GM23338 (cell line): ENCODE measurements around the gene CPSF3. TPM values are rescaled to one million over a fixed set of nuclear protein-coding genes. Genes with fewer than 3 reads are reported as not detected.

Experiments used
- ATAC-seq: fragments of 200-7000 bp; cut with Tn5 transposase; 3 replicates; pipeline ENCODE4 v1.9.1; 2020
- DNase-seq: peaks from one replicate; pipeline ENCODE4 v3.0.0-alpha.2; 2015; ENCODE audit warnings: low spot score
- H2AFZ ChIP-seq: fragments of 200-600 bp; sonication (generic); 2 replicates; pipeline ENCODE4 v1.8.0; 2016; ENCODE audit warnings: antibody characterized with exemption, mild to moderate bottlenecking, moderate library complexity
- H3F3A ChIP-seq: fragments of 200-600 bp; sonication (generic); replicated peaks from 2 replicates; pipeline ENCODE4 v1.8.0; 2017; ENCODE audit warnings: antibody characterized with exemption, mixed run types, low read depth
- H3K27ac ChIP-seq: fragments of 200-600 bp; sonication (generic); 2 replicates; pipeline ENCODE4 v1.6.1; 2016; ENCODE audit warnings: low read depth
- H3K27me3 ChIP-seq: fragments of 200-600 bp; sonication (generic); 2 replicates; pipeline ENCODE4 v1.8.0; 2016; ENCODE audit warnings: mild to moderate bottlenecking, mixed run types, moderate library complexity; ENCODE audit not compliant: insufficient read depth
- H3K36me3 ChIP-seq: fragments of 200-600 bp; sonication (generic); 2 replicates; pipeline ENCODE4 v1.8.0; 2016; ENCODE audit warnings: mild to moderate bottlenecking; ENCODE audit not compliant: insufficient read depth
- H3K4me1 ChIP-seq: fragments of 200-600 bp; sonication (generic); 2 replicates; pipeline ENCODE4 v1.8.0; 2016; ENCODE audit warnings: mild to moderate bottlenecking, moderate library complexity; ENCODE audit not compliant: insufficient read depth
- H3K4me2 ChIP-seq: fragments of 200-600 bp; sonication (generic); 2 replicates; pipeline ENCODE4 v1.7.1; 2017; ENCODE audit warnings: mixed run types
- H3K4me3 ChIP-seq: fragments of 200-600 bp; sonication (generic); 2 replicates; pipeline ENCODE4 v1.6.1; 2016; ENCODE audit warnings: mixed run types
- H3K79me2 ChIP-seq: fragments of 200-600 bp; sonication (generic); replicated peaks from 2 replicates; pipeline ENCODE4 v1.8.0; 2017; ENCODE audit warnings: mild to moderate bottlenecking; ENCODE audit not compliant: insufficient read depth
- H3K9me2 ChIP-seq: fragments of 200-600 bp; sonication (generic); 2 replicates; pipeline ENCODE4 v1.8.0; 2017; ENCODE audit not compliant: insufficient read depth
- H4K20me1 ChIP-seq: fragments of 200-600 bp; sonication (generic); replicated peaks from 2 replicates; pipeline ENCODE4 v1.8.0; 2017; ENCODE audit warnings: mild to moderate bottlenecking; ENCODE audit not compliant: insufficient read depth
- H3K27ac Mint-ChIP-seq: 2 replicates; pipeline ENCODE4 v1.8.0; 2020; ENCODE audit warnings: inconsistent platforms, mild to moderate bottlenecking, moderate library complexity, mixed read lengths
- H3K27me3 Mint-ChIP-seq: 3 replicates; pipeline ENCODE4 v1.8.0; 2022; ENCODE audit warnings: low read depth, mild to moderate bottlenecking, moderate library complexity, mixed read lengths, inconsistent platforms; ENCODE audit not compliant: insufficient read depth, poor library complexity
- H3K36me3 Mint-ChIP-seq: 3 replicates; pipeline ENCODE4 v1.8.0; 2021; ENCODE audit warnings: low read depth, mild to moderate bottlenecking, inconsistent platforms, moderate library complexity, mixed read lengths
- H3K4me1 Mint-ChIP-seq: 3 replicates; pipeline ENCODE4 v1.8.0; 2020; ENCODE audit warnings: mild to moderate bottlenecking, inconsistent platforms, mixed read lengths
- H3K4me3 Mint-ChIP-seq: 3 replicates; pipeline ENCODE4 v1.8.0; 2021; ENCODE audit warnings: moderate library complexity, mild to moderate bottlenecking, inconsistent platforms, mixed read lengths
- H3K9me3 Mint-ChIP-seq: 3 replicates; pipeline ENCODE4 v1.8.0; 2020; ENCODE audit warnings: moderate library complexity, mild to moderate bottlenecking, inconsistent platforms, mixed read lengths
- CREB1 ChIP-seq: fragments of 250-450 bp; sonication (Bioruptor Pico); IDR thresholded peaks from 2 replicates; pipeline ENCODE4 v1.5.0; 2020; ENCODE audit warnings: low read depth, mild to moderate bottlenecking, moderate library complexity
- CTCF ChIP-seq, 2 experiments: fragments of 200-600 bp in 1 of 2; sonication (generic) in 1 of 2; conservative IDR thresholded peaks; 2 replicates each; pipeline versions ENCODE4 v1.5.1 to v1.6.1; 2016 to 2017; ENCODE audit warnings: antibody characterized with exemption in 2 of 2, low read depth in 2 of 2, mild to moderate bottlenecking in 2 of 2, moderate library complexity in 1 of 2
- EZH2phosphoT487 ChIP-seq: fragments of 200-600 bp; sonication (generic); IDR thresholded peaks from one replicate; pipeline ENCODE4 v1.8.1; 2018; ENCODE audit warnings: antibody characterized with exemption; ENCODE audit not compliant: unreplicated experiment
- JUNB ChIP-seq: IDR thresholded peaks from one replicate; pipeline ENCODE4 v1.6.1; 2016; ENCODE audit warnings: antibody characterized with exemption; ENCODE audit not compliant: unreplicated experiment
- POLR2AphosphoS5 ChIP-seq: IDR thresholded peaks from 2 replicates; pipeline ENCODE4 v1.6.1; 2016; ENCODE audit warnings: antibody characterized with exemption, low read depth
- REST ChIP-seq: IDR thresholded peaks from one replicate; pipeline ENCODE4 v1.6.1; 2018; ENCODE audit warnings: antibody characterized with exemption; ENCODE audit not compliant: unreplicated experiment
- STAT1 ChIP-seq: IDR thresholded peaks from one replicate; pipeline ENCODE4 v1.6.1; 2016; ENCODE audit warnings: antibody characterized with exemption; ENCODE audit not compliant: unreplicated experiment
- ZNF114 ChIP-seq: fragments of 250-450 bp; sonication (Bioruptor Pico); IDR thresholded peaks from 2 replicates; pipeline ENCODE4 v1.5.0; 2020; ENCODE audit warnings: mild to moderate bottlenecking, moderate library complexity
- ZNF331 ChIP-seq: fragments of 250-450 bp; sonication (Bioruptor Pico); IDR thresholded peaks from 2 replicates; pipeline ENCODE4 v1.5.0; 2020; ENCODE audit warnings: low read depth, mild to moderate bottlenecking, moderate library complexity
- polyA plus RNA-seq: library from polyadenylated mRNA; unstranded; fragments of >200 nt; fragmentation: Nextera tagmentation; extraction: Ambion mirVana; gene quantifications from 2 replicates; pipeline ENCODE4 v1.2.1, GENCODE V29; 2016
- total RNA-seq: library from RNA; depleted of rRNA; stranded (reverse); fragments of >200 nt; shearing (Covaris generic); gene quantifications from 2 replicates; pipeline ENCODE4 v1.2.3, GENCODE V29; 2014

CPSF3 gene
- total and polyA plus RNA-seq, 2 experiments from 2014 or later: 77.1 to 105 TPM

GRCh38 chr2:9410108-9410507 is 13.3 kb upstream of the CPSF3 start (continued):
- TF ChIP-seq REST (no peak), POLR2AphosphoS5 (no peak)

GRCh38 chr2:9412781-9413180 is 10.7 kb upstream of the CPSF3 start:
- Mint-ChIP-seq H3K9me3 (no peaks in the 10 kb centered on the region), H3K4me3 (no peak overlapping the region), H3K27ac (no peak overlapping the region), H3K36me3 (peaks cover 3% of the 10 kb centered on the region; the same call in 1 of the 3 replicates), H3K4me1 (no peaks in the 10 kb centered on the region), H3K27me3 (peaks cover 4% of the 10 kb centered on the region)
- H3K9me2 ChIP-seq: no peaks in the 10 kb centered on the region
- H2AFZ ChIP-seq: no peak overlapping the region
- no peaks in the 10 kb centered on the region for H3F3A ChIP-seq
- H4K20me1 ChIP-seq: peaks cover 4% of the 10 kb centered on the region; the same call in 1 of the 2 replicates
- no peak overlapping the region for H3K27ac ChIP-seq
- H3K4me1 ChIP-seq: no peaks in the 10 kb centered on the region
- no peaks in the 10 kb centered on the region for H3K79me2 ChIP-seq
- no peak for DNase-seq
- TF ChIP-seq ZNF331: no peak
- TF ChIP-seq CREB1 (CRISPR knock-in tag): no peak
- ATAC-seq: no peak
- no peak overlapping the region for H3K4me3 ChIP-seq
- no peak overlapping the region for H3K4me2 ChIP-seq
- H3K27me3 ChIP-seq: no peaks in the 10 kb centered on the region
- H3K36me3 ChIP-seq: no peaks in the 10 kb centered on the region; the same call in 1 of the 2 replicates

GRCh38 chr2:9415516-9416169 is 7.8 kb upstream of the CPSF3 start:
- H3K4me3 ChIP-seq: no peak overlapping the region
- H4K20me1 ChIP-seq: peaks cover 14% of the 10 kb centered on the region; the same call in 1 of the 2 replicates
- no peaks in the 10 kb centered on the region for H3K4me1 ChIP-seq
- DNase-seq (no peak), ATAC-seq (no peak)
- no peak overlapping the region for H3K4me2 ChIP-seq
- H3K27me3 ChIP-seq: no peaks in the 10 kb centered on the region
- TF ChIP-seq ZNF114 (CRISPR knock-in tag): no peak
- TF ChIP-seq CTCF (conservative IDR thresholded peaks at IDR 0.05; ENCODE audit: low read depth in 2 of 2): no peak
- TF ChIP-seq REST: no peak
- no peak for TF ChIP-seq EZH2phosphoT487
- TF ChIP-seq ZNF331: no peak
- TF ChIP-seq STAT1: no peak
- TF ChIP-seq CREB1 (CRISPR knock-in tag): no peak
- TF ChIP-seq JUNB: no peak
- no peak overlapping the region for H2AFZ ChIP-seq
- no peaks in the 10 kb centered on the region for H3K9me2 ChIP-seq
- H3K36me3 ChIP-seq: no peaks in the 10 kb centered on the region; the same call in 1 of the 2 replicates
- H3F3A ChIP-seq: no peaks in the 10 kb centered on the region
- no peak overlapping the region for H3K27ac ChIP-seq
- peaks cover 22% of the 10 kb centered on the region; the same call in 1 of the 2 replicates for H3K79me2 ChIP-seq
- Mint-ChIP-seq H3K36me3 (peaks cover 3% of the 10 kb centered on the region; the same call in 1 of the 3 replicates), H3K9me3 (no peaks in the 10 kb centered on the region), H3K27me3 (peaks cover 4% of the 10 kb centered on the region), H3K4me1 (no peaks in the 10 kb centered on the region), H3K4me3 (no peak overlapping the region), H3K27ac (no peak overlapping the region)
